GM19324 (cell line): Measurements from ENCODE around the gene CYREN.
"Not testable (repeated sequence)": the region's sequence is repeated elsewhere in the genome, so short reads cannot be mapped to it uniquely, and the experiment has no call there.

Experiments
- ATAC-seq: cut with Tn5 transposase; IDR thresholded peaks from one replicate; pipeline ENCODE4 v1.9.1; 2021; ENCODE audit warnings: mild to moderate bottlenecking, moderate library complexity; ENCODE audit not compliant: unreplicated experiment, low FRiP score

Gene CYREN

GRCh38 chr7:135179321-135179925, 8.9 kb upstream of the CYREN start:
- no peak for ATAC-seq

- ATAC-seq = no peak
Observed at GRCh38 chr7:135178364-135178763, 7.9 kb upstream of the CYREN start.

GRCh38 chr7:135177028-135177696, 6.7 kb upstream of the CYREN start:
- no peak for ATAC-seq

- no peak for ATAC-seq
Observed at GRCh38 chr7:135175931-135176330, 5.4 kb upstream of the CYREN start.

GRCh38 chr7:135174941-135175340, 4.4 kb upstream of the CYREN start:
- no peak for ATAC-seq

- ATAC-seq = not testable (repeated sequence)
Observed at GRCh38 chr7:135173916-135174315, 3.4 kb upstream of the CYREN start.

- ATAC-seq = not testable (repeated sequence)
Observed at GRCh38 chr7:135171581-135172291, 1.2 kb upstream of the CYREN start.

- ATAC-seq = peak; percentile 26
Observed at GRCh38 chr7:135170998-135171481, 533 bp upstream of the CYREN start.

GRCh38 chr7:135169964-135170273, 588 bp downstream of the CYREN start:
- no peak for ATAC-seq

- ATAC-seq = peak; percentile 30
Observed at GRCh38 chr7:135169141-135169963, 1.2 kb downstream of the CYREN start.

GRCh38 chr7:135168489-135169140, 1.9 kb downstream of the CYREN start:
- no peak for ATAC-seq

GRCh38 chr7:135168001-135168400, 2.5 kb downstream of the CYREN start:
- ATAC-seq = no peak

- ATAC-seq = no peak
Observed at GRCh38 chr7:135167365-135167917, 3.1 kb downstream of the CYREN start.

GRCh38 chr7:135166338-135166990, 4.0 kb downstream of the CYREN start:
- no peak for ATAC-seq

GRCh38 chr7:135165862-135166261, 4.6 kb downstream of the CYREN start:
- no peak for ATAC-seq

GRCh38 chr7:135164357-135165061, 6.0 kb downstream of the CYREN start:
- no peak for ATAC-seq

GRCh38 chr7:135162382-135163001, 8.0 kb downstream of the CYREN start:
- ATAC-seq = no peak

GRCh38 chr7:135161669-135162068, 8.8 kb downstream of the CYREN start:
- no peak for ATAC-seq
